ENCODE results near the gene URM1.

URM1 gene

DNA sequence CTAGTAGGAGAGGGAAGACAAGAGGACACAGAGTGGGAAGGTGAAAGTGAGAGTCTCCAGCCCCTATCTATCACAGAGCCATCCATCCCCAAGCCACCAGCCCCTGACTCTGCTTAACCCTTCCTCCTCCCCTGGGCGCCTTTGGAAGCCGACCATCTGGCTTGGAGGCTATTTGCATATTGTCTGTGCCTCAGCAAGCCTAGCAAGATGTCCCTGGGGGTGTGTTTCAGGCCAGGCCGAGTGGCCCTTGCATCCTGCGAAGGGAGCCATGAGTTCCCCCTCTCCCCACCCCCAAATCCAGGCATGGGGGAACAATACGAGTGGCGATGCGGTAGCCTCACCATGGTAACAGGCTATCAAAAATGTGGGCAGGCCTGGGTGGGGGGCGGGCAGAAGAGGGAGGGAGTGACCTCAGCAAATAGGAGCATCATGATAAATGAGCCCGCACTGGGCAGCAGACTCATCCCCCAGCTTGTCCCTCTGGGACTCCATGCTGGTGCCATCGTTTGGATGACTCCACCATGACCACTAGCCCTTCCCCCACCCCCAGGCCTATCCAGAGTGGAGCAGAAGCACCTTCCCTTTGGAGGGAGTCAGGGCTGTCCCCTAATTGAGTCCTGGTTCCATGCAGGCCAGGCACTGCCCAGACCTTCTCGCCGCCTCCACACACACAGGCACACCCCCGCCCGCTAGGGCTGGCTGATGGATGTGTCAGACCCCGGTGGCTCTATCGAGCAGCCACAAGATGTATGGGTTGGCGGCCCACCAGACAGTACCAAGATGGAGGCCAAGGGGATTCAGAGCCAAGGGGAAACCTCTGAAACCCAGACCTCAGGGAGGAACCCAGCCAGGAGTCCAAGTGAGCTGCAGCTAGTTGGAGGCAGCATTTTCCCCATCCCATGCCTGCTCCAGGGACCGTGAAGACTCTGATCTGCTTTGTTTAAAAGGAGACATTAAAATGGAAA, 14.6 kb downstream of the URM1 start:
- no peak overlapping the region for H3K27ac ChIP-seq
- TF ChIP-seq, protein P1, sequence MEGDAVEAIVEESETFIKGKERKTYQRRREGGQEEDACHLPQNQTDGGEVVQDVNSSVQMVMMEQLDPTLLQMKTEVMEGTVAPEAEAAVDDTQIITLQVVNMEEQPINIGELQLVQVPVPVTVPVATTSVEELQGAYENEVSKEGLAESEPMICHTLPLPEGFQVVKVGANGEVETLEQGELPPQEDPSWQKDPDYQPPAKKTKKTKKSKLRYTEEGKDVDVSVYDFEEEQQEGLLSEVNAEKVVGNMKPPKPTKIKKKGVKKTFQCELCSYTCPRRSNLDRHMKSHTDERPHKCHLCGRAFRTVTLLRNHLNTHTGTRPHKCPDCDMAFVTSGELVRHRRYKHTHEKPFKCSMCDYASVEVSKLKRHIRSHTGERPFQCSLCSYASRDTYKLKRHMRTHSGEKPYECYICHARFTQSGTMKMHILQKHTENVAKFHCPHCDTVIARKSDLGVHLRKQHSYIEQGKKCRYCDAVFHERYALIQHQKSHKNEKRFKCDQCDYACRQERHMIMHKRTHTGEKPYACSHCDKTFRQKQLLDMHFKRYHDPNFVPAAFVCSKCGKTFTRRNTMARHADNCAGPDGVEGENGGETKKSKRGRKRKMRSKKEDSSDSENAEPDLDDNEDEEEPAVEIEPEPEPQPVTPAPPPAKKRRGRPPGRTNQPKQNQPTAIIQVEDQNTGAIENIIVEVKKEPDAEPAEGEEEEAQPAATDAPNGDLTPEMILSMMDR (IDR thresholded peaks at IDR 0.05) = no peak

DNA sequence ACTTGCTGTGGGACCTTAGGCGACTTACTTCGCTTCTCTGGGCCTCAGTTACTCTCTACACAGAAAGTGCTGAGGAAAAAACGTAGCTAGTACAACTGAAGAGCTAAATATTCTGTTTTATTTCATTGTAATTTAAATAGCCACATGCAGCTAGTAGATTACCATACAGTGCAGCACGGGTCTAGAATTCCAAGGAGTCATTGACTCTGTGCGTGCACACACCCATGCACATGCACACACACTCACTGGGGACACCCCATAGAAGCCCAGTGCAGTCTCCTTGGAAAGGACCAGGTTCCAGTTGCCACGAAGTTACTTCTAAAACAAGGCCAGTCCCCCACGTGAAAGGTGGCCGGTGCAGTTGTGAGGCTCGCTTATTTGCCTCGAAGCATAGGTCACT, 17.0 kb downstream of the URM1 start:
- TF ChIP-seq ZFX (IDR thresholded peaks at IDR 0.05; ENCODE audit: borderline replicate concordance) = no peak
- TF ChIP-seq, protein P1 (IDR thresholded peaks at IDR 0.05) = no peak
- H3K27ac ChIP-seq = no peak overlapping the region

DNA sequence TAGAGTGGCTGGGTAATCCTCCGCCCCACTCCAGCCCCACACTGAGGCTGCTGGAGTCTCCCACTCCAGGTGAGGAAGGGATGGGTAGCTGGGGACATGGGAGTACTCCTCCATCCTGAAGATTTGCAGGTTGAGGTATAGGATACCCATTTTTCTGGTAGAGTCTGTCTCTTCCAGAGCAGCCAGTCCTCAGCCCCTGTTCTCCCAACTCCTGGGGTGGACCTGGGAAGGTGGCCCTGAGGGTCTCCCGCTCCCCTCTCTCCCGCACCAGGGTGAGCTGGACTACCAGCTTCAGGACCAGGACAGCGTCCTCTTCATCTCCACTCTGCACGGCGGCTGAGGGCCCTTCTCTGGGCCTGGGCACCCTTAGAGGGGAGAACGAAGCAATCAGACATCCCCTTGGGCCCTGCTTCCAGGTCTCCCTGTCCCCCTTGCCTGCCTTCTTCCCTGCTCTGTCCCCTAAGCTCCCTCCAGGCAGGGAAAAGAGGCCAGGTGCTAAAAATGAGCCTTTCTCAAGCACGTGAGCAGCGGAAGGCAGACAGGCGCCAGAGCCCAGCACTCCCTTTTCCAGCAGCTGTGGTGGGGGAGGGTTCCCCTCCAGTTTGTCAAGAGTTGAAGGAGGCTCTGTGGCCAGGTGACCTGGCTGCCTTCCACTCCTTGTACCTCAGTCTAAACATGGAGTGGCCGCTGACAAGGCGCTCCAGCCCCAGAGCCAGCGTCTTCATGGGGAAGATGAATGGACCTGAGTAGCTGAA, 18.4 kb downstream of the URM1 start:
- TF ChIP-seq, protein P1 (IDR thresholded peaks at IDR 0.05) = no peak
- TF ChIP-seq ZFX (IDR thresholded peaks at IDR 0.05; ENCODE audit: borderline replicate concordance) = no peak

DNA sequence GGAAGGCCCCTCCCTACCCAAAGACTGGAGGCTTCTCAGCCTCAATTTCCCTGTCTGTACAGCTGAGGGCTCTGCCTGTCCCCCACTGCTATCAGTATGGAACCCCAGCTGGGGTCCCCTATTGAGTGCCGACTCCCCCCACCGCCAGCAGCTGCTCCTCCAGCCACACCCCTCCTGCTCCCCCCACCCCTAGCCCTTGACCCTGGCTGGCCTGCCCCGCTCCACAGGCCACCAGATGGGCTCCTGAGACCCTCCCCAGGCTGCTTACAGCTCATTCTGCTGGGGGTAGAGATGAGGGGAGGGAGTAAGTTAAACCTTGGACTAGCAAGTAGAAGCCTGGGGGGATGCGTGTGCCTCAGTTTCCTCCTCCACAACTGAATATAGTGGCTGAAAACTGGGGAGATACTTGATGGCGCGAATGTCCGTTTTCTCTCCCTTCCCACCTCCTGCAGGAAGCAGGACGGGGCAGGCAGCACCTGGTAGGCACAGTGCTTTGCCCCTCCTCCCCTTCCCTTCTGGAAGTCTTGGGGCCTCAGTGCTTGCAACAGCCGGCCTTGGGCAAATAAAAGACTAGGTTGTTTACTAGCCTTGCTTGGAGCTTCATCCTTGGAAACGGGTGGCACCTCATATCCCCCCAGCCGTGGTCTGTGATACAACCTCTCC, 19.1 kb downstream of the URM1 start:
- TF ChIP-seq ZFX (IDR thresholded peaks at IDR 0.05; ENCODE audit: borderline replicate concordance) = no peak
- TF ChIP-seq, protein P1 (IDR thresholded peaks at IDR 0.05) = no peak
- no peak overlapping the region for H3K27ac ChIP-seq

More for the DNA sequence above, 18.4 kb downstream of the URM1 start:
- no peak overlapping the region for H3K27ac ChIP-seq

DNA sequence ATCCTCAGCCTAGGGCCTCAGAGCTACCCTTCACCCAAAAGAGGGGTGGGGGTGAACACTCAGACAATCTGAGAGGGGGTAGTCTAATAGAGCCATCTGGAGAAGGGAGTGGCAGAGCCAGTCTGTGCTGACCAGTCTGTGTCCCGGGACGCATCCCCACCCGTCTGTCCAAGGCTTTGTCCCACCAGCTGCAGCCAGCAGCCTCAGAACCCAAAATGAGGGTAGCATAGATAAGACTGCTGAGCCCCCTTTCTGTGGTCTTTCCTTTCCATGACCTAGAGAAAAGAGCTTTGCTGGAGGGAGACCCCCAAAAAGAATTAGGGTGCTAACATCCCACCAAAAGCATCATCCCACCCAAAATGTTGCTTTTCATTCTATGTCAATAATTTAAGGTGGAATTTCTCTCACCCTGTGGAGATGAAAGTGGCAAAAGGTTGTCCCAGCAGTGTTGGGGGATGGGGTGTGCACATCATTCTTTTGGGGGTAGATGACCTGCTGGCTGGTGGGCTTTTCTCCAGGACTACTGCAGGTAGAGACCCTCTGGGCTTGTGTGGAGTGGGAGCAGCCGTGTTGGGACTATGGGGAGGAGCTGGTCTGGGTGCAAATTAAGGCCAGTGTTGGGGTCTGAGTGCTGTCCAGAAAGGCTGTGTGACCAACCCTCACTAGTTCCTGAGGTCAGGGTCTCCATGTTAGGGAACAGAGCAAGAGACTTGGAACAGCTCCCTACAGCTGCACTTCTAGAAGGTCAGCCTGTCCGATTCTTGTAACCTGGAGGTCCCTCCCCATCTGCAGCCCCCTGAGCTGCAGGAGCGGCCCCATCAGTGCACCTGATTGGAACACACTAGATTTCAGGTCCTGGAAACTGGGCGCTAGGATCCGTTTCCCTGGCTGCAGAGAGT, 19.9 kb downstream of the URM1 start:
- TF ChIP-seq, protein P1 (IDR thresholded peaks at IDR 0.05) = no peak
- no peak for TF ChIP-seq ZFX (IDR thresholded peaks at IDR 0.05; ENCODE audit: borderline replicate concordance)
- no peak overlapping the region for H3K27ac ChIP-seq

DNA sequence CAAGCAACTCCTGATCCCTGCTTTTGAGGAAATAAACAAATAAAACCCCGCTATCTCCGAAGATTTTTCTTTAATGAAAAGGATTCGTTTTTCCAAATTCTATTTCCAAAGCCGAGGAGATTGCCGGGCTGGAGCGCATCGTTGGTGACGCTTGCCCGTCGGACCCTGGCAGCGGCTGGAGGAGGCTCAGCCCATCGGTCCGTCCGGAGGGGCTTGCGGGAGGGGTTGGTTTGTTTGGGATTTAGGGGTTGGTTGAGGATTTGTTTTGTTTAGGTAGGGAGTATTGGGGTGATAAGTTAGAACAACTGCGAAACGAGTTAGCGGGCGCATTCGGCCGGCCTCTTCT, 20.8 kb downstream of the URM1 start:
- H3K27ac ChIP-seq = no peak overlapping the region
- no peak for TF ChIP-seq ZFX (IDR thresholded peaks at IDR 0.05; ENCODE audit: borderline replicate concordance)
- TF ChIP-seq, protein P1 (IDR thresholded peaks at IDR 0.05) = no peak

Data from 22Rv1 (cell line).